ENCODE measurements around the gene HAUS8.

DNA sequence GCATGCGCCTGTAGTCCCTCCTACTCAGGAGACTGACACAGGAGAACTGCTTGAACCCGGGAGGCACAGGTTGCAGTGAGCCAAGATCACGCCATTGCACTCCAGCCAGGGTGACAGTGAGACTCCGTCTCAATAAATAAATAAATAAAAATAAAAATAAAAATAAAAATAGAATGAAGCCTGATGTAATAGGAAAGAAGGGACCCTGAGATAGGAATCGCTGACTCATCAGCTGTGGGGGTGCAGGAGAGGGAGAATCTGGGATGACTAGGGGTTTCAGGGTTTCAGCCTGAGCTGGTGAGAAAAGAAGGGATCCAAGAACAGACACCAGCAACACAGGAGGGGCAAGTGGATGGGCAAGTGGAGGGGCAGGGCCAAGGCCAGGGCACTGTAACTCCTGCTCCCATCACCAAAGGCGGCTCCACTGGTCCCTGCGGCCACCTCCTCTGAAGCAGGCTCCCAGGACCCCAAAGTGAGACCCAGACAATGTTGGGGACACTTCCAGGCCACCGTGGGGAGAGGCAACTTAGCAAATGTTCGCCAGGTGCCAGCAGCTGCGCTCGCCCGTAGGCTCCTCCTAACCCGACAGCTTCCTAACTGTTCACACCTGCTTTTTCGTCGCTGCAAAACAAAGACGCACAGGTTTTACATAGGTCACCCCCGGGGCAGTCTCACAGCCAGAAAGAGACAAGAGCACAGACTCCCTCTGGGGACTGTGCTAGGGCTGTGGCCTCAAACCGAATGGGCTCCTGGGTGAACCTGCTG is 1.2 kb downstream of the HAUS8 start:
- TF ChIP-seq, protein P1, sequence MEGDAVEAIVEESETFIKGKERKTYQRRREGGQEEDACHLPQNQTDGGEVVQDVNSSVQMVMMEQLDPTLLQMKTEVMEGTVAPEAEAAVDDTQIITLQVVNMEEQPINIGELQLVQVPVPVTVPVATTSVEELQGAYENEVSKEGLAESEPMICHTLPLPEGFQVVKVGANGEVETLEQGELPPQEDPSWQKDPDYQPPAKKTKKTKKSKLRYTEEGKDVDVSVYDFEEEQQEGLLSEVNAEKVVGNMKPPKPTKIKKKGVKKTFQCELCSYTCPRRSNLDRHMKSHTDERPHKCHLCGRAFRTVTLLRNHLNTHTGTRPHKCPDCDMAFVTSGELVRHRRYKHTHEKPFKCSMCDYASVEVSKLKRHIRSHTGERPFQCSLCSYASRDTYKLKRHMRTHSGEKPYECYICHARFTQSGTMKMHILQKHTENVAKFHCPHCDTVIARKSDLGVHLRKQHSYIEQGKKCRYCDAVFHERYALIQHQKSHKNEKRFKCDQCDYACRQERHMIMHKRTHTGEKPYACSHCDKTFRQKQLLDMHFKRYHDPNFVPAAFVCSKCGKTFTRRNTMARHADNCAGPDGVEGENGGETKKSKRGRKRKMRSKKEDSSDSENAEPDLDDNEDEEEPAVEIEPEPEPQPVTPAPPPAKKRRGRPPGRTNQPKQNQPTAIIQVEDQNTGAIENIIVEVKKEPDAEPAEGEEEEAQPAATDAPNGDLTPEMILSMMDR (IDR thresholded peaks at IDR 0.05 in 8 of 11, conservative IDR thresholded peaks at IDR 0.05 in 3 of 11) = no peak
- no peak for TF ChIP-seq POLR2A (IDR thresholded peaks at IDR 0.05)
